H9 (cell line): Measurements from ENCODE around the gene UFSP1. TPM values are rescaled to one million over a fixed set of nuclear protein-coding genes. Genes with fewer than 3 reads are reported as not detected.
A peak's percentile ranks its signal among the peaks of the same experiment; 100 is the strongest.

Experiments used
- DNase-seq: peaks from one replicate; pipeline ENCODE4 v3.0.0-alpha.2; 2017
- H2AFZ ChIP-seq: one replicate; pipeline ENCODE4 v1.6.1; 2013; ENCODE audit warnings: mild to moderate bottlenecking, low read length, control low read depth, moderate library complexity
- H2AK5ac ChIP-seq: 2 replicates; pipeline ENCODE4 v1.6.1; 2013; ENCODE audit warnings: low read length, control low read depth, mixed read lengths; ENCODE audit not compliant: insufficient read length
- H2BK120ac ChIP-seq: one replicate; pipeline ENCODE4 v1.6.1; 2013; ENCODE audit warnings: low read depth, mild to moderate bottlenecking, low read length, control low read depth, inconsistent platforms; ENCODE audit not compliant: poor library complexity, severe bottlenecking
- H2BK12ac ChIP-seq: 2 replicates; pipeline ENCODE4 v1.6.1; 2013; ENCODE audit warnings: low read length, control low read depth, mixed read lengths, low read depth; ENCODE audit not compliant: insufficient read length
- H2BK15ac ChIP-seq: 2 replicates; pipeline ENCODE4 v1.6.1; 2013; ENCODE audit warnings: low read depth, low read length, control low read depth
- H2BK20ac ChIP-seq: one replicate; pipeline ENCODE4 v1.6.1; 2013; ENCODE audit warnings: low read depth, mild to moderate bottlenecking, low read length, control low read depth, inconsistent platforms; ENCODE audit not compliant: poor library complexity, severe bottlenecking
- H2BK5ac ChIP-seq: 2 replicates; pipeline ENCODE4 v1.6.1; 2013; ENCODE audit warnings: low read length, control low read depth, mixed read lengths; ENCODE audit not compliant: insufficient read length
- H3K14ac ChIP-seq: 2 replicates; pipeline ENCODE4 v1.6.1; 2013; ENCODE audit warnings: low read length, control low read depth; ENCODE audit not compliant: insufficient read depth
- H3K18ac ChIP-seq: 2 replicates; pipeline ENCODE4 v1.6.1; 2013; ENCODE audit warnings: low read depth, mild to moderate bottlenecking, mixed read lengths, low read length, control low read depth; ENCODE audit not compliant: insufficient read length
- H3K23ac ChIP-seq: 2 replicates; pipeline ENCODE4 v1.6.1; 2013; ENCODE audit warnings: low read length, control low read depth, mixed read lengths, low read depth; ENCODE audit not compliant: insufficient read length
- H3K23me2 ChIP-seq: 2 replicates; pipeline ENCODE4 v1.6.1; 2013; ENCODE audit warnings: low read depth, mild to moderate bottlenecking, mixed read lengths, low read length, control low read depth; ENCODE audit not compliant: insufficient read length, poor library complexity, severe bottlenecking
- H3K27ac ChIP-seq: 2 replicates; pipeline ENCODE4 v1.5.1; 2013; ENCODE audit warnings: low read length, control low read depth, mixed read lengths, low read depth; ENCODE audit not compliant: insufficient read length
- H3K27me3 ChIP-seq: 2 replicates; pipeline ENCODE4 v1.6.1; 2013; ENCODE audit warnings: low read length, control low read depth, inconsistent platforms; ENCODE audit not compliant: insufficient read depth
- H3K4ac ChIP-seq: 2 replicates; pipeline ENCODE4 v1.6.1; 2013; ENCODE audit warnings: low read depth, mild to moderate bottlenecking, control low read depth, inconsistent platforms, low read length, moderate library complexity
- H3K4me1 ChIP-seq: 2 replicates; pipeline ENCODE4 v1.6.1; 2013; ENCODE audit warnings: low read length, control low read depth, inconsistent platforms; ENCODE audit not compliant: insufficient read depth
- H3K4me2 ChIP-seq: 2 replicates; pipeline ENCODE4 v1.6.1; 2013; ENCODE audit warnings: low read length, control low read depth, mixed read lengths; ENCODE audit not compliant: insufficient read length, insufficient read depth
- H3K56ac ChIP-seq: 2 replicates; pipeline ENCODE4 v1.6.1; 2013; ENCODE audit warnings: low read depth, mild to moderate bottlenecking, mixed read lengths, low read length, control low read depth; ENCODE audit not compliant: insufficient read length
- H3K79me1 ChIP-seq: 2 replicates; pipeline ENCODE4 v1.6.1; 2013; ENCODE audit warnings: low read depth, mild to moderate bottlenecking, moderate library complexity, low read length, control low read depth, inconsistent platforms; ENCODE audit not compliant: insufficient read depth, poor library complexity, severe bottlenecking
- H3K79me2 ChIP-seq: 2 replicates; pipeline ENCODE4 v1.6.1; 2013; ENCODE audit warnings: low read length, control low read depth, inconsistent platforms; ENCODE audit not compliant: insufficient read depth
- H3K9ac ChIP-seq: 2 replicates; pipeline ENCODE4 v1.6.1; 2013; ENCODE audit warnings: low read length, control low read depth, mixed read lengths; ENCODE audit not compliant: insufficient read length; ENCODE audit errors: extremely low read depth
- H3K9me3 ChIP-seq: one replicate; pipeline ENCODE4 v1.6.1; 2013; ENCODE audit warnings: low read depth, low read length, inconsistent platforms; ENCODE audit not compliant: control insufficient read depth
- H3T11ph ChIP-seq: one replicate; pipeline ENCODE4 v1.6.1; 2013; ENCODE audit warnings: mild to moderate bottlenecking, low read length, control low read depth, inconsistent platforms
- H4K20me1 ChIP-seq: one replicate; pipeline ENCODE4 v1.6.1; 2013; ENCODE audit not compliant: control insufficient read depth, insufficient read length, insufficient read depth
- H4K5ac ChIP-seq: 2 replicates; pipeline ENCODE4 v1.6.1; 2013; ENCODE audit warnings: low read depth, mild to moderate bottlenecking, mixed read lengths, low read length, control low read depth; ENCODE audit not compliant: insufficient read length
- H4K8ac ChIP-seq: replicated peaks from 2 replicates; pipeline ENCODE4 v1.6.1; 2013; ENCODE audit warnings: low read length, control low read depth, mixed read lengths, low read depth; ENCODE audit not compliant: insufficient read length
- H4K91ac ChIP-seq: 2 replicates; pipeline ENCODE4 v1.6.1; 2013; ENCODE audit warnings: low read depth, mild to moderate bottlenecking, moderate library complexity, mixed read lengths, low read length, control low read depth; ENCODE audit not compliant: insufficient read length
- H3K27ac Mint-ChIP-seq, 3 experiments: 2 replicates in 2 of 3; 3 replicates in 1 of 3; pipeline ENCODE4 v1.8.0; 2020 to 2021; ENCODE audit warnings: mixed read lengths in 3 of 3, mild to moderate bottlenecking in 1 of 3, moderate library complexity in 1 of 3
- H3K27me3 Mint-ChIP-seq: 2 replicates; pipeline ENCODE4 v1.8.0; 2021; ENCODE audit warnings: low read depth, mild to moderate bottlenecking, moderate library complexity, mixed read lengths
- H3K36me3 Mint-ChIP-seq, 3 experiments: 2 replicates in 2 of 3; 3 replicates in 1 of 3; pipeline ENCODE4 v1.8.0; 2020 to 2021; ENCODE audit warnings: low read depth in 3 of 3, mixed read lengths in 3 of 3; ENCODE audit not compliant: insufficient read depth in 1 of 3
- H3K4me1 Mint-ChIP-seq, 2 experiments: 2 replicates each; pipeline ENCODE4 v1.8.0; 2020; ENCODE audit warnings: mixed read lengths in 2 of 2
- H3K4me3 Mint-ChIP-seq, 2 experiments: 2 replicates in 1 of 2; 3 replicates in 1 of 2; pipeline ENCODE4 v1.8.0; 2020 to 2021; ENCODE audit warnings: mild to moderate bottlenecking in 2 of 2, mixed read lengths in 2 of 2, moderate library complexity in 1 of 2
- H3K9me3 Mint-ChIP-seq, 2 experiments: 2 replicates in 1 of 2; 3 replicates in 1 of 2; pipeline ENCODE4 v1.8.0; 2020; ENCODE audit warnings: mild to moderate bottlenecking in 2 of 2, mixed read lengths in 2 of 2, moderate library complexity in 1 of 2
- WGBS: extraction: QIAGEN DNeasy Blood & Tissue Kit; methylation state at CpG from one replicate; pipeline ENCODE4 v1.1.7; 2013; ENCODE audit warnings: missing lambda C conversion rate, low lambda C conversion rate, mixed read lengths; ENCODE audit not compliant: insufficient read length; ENCODE audit errors: extremely low coverage; 5-methylcytosine and 5-hydroxymethylcytosine counted together
- total RNA-seq: library from RNA; stranded (reverse); gene quantifications from 2 replicates; pipeline ENCODE4 v1.2.1, GENCODE V29; 2021
- TF ChIP-seq, protein P1 (sequence below): fragments of 200-600 bp; sonication (generic); conservative IDR thresholded peaks from 3 replicates; pipeline ENCODE4 v1.8.0; 2021; ENCODE audit warnings: antibody characterized with exemption, mild to moderate bottlenecking

UFSP1 gene
- total RNA-seq, 1 experiment from 2014 or later = 4.3 TPM

DNA sequence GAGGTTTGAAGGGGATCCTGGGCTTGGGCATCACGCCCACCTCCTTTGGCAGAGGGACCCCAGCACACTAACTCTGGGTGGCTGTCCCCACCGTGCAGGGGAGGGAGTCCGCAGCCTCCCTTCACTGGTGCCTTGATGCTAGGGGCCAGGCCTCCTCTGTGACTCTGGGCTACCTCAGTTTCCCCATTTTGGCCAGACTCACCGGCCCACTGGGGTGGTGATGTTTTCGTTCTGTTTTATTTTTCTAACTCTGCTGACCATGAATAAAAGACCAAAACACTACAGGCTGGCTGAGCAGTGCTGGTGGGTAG lies 22.8 kb downstream of the UFSP1 start:
- Histone ChIP-seq H4K8ac (no peak overlapping the region), H2BK5ac (no peak overlapping the region), H4K91ac (no peak overlapping the region), H2BK120ac (peak overlapping the region; percentile 28), H3K27me3 (no peaks in the 10 kb centered on the region), H3K23me2 (peaks cover 10% of the 10 kb centered on the region), H2BK15ac (no peak overlapping the region), H3K4me1 (no peaks in the 10 kb centered on the region; the same call in 1 of the 2 replicates), H2AFZ (no peak overlapping the region), H2BK12ac (peak overlapping the region; percentile 46), H3K79me1 (peaks cover 3% of the 10 kb centered on the region), H3K79me2 (peaks cover 3% of the 10 kb centered on the region; the same call in 1 of the 2 replicates), H3K9me3 (no peaks in the 10 kb centered on the region), H3K4me2 (peak overlapping the region; percentile 77), H4K20me1 (no peaks in the 10 kb centered on the region), H3T11ph (no peak overlapping the region), H3K23ac (no peak overlapping the region), H2AK5ac (no peak overlapping the region), H3K9ac (no peak overlapping the region), H3K18ac (peak overlapping the region; percentile 63), H4K5ac (no peak overlapping the region), H3K4ac (no peak overlapping the region), H3K56ac (no peak overlapping the region), H3K27ac (no peak overlapping the region), H2BK20ac (no peak overlapping the region), H3K14ac (peak overlapping the region; percentile 61; the same call in 1 of the 2 replicates)
- Mint-ChIP-seq H3K4me3 (peak overlapping the region; percentile 92 to 97), H3K36me3 (peaks cover 28 to 55% (median 41%) of the 10 kb centered on the region in 3 experiments; a peak in 6 of 7 replicates), H3K4me1 (peaks cover 12 to 15% of the 10 kb centered on the region in 2 experiments), H3K27me3 (no peaks in the 10 kb centered on the region), H3K27ac (peak overlapping the region; percentile 92 to 99 (median 98); a peak in 6 of 7 replicates), H3K9me3 (no peaks in the 10 kb centered on the region)
- no peak for DNase-seq
- no CpG with 5 or more reads among the region's 5 CpGs for WGBS
- TF ChIP-seq, protein P1, sequence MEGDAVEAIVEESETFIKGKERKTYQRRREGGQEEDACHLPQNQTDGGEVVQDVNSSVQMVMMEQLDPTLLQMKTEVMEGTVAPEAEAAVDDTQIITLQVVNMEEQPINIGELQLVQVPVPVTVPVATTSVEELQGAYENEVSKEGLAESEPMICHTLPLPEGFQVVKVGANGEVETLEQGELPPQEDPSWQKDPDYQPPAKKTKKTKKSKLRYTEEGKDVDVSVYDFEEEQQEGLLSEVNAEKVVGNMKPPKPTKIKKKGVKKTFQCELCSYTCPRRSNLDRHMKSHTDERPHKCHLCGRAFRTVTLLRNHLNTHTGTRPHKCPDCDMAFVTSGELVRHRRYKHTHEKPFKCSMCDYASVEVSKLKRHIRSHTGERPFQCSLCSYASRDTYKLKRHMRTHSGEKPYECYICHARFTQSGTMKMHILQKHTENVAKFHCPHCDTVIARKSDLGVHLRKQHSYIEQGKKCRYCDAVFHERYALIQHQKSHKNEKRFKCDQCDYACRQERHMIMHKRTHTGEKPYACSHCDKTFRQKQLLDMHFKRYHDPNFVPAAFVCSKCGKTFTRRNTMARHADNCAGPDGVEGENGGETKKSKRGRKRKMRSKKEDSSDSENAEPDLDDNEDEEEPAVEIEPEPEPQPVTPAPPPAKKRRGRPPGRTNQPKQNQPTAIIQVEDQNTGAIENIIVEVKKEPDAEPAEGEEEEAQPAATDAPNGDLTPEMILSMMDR = no peak
